ENCODE measurements around the gene BEST2. TPM values are rescaled to one million over a fixed set of nuclear protein-coding genes. Genes with fewer than 3 reads are reported as not detected.

Gene BEST2
- total and polyA plus RNA-seq, 2 donors (not counting 1 experiment from before 2014, with no cell fraction given) = not detected

DNA sequence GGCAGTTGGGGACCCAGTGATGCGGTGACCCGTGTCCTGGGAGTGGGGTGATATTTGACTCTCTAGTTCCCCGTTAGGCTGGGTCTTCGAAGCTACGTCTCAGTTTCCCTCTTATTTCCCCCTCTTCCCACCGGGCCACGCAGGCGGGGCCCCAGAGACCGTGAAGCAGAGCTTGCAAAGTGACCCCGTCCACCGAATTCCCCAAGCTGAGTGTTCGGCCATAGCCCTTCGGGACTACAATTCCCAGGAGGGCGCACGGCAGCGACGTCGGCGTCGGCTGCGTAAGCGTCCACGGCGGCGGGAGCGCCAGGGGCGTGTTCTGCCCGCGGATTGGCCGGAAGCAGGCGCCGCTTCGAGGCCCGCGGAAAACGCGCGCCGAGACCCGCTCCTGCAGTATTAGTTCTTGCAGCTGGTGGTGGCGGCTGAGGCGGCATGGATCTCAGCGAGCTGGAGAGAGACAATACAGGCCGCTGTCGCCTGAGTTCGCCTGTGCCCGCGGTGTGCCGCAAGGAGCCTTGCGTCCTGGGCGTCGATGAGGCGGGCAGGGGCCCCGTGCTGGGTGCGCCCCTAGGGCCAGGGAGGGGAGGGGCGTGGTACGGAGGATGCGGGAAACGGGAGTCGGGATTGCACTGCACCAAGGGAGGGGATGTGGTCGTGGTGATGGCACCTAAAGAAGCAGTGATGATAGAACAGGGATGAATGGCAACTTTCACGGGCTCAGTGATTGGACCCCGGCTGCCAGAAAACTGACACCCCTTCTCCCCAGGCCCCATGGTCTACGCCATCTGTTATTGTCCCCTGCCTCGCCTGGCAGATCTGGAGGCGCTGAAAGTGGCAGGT, 54.9 kb downstream of the BEST2 start, which contains the start of gene RNASEH2A:
Gene RNASEH2A, plus strand, starts transcription at position 343 of the 840 bp plus-strand sequence. Its CDS starts 90 bp downstream, at position 433.
- peak; percentile 88 to 89 for DNase-seq (ENCODE audit: low read depth in 2 of 2)
- peak within 1 kb of the TSS; percentile 68 to 76 (median 70) for H3K4me3 ChIP-seq (replicated peaks in 1 of 4; ENCODE audit: control extremely low read depth in 1 of 4, insufficient read depth in 1 of 4, low read depth in 3 of 4, low read length in 4 of 4)
- H3K4me2 ChIP-seq (ENCODE audit: extremely low read depth, insufficient read depth, low read length) = peak within 1 kb of the TSS; percentile 100
- H3K79me2 ChIP-seq (ENCODE audit: control insufficient read depth, insufficient read depth, low read length) = peaks cover 7% of the 10 kb centered on the region
- TF ChIP-seq EZH2 (IDR thresholded peaks at IDR 0.05; ENCODE audit: low read length, missing control alignments) = no peak
- no peak for TF ChIP-seq CTCF (conservative IDR thresholded peaks at IDR 0.05 in 1 of 2, IDR thresholded peaks at IDR 0.05 in 1 of 2; ENCODE audit: low read depth in 1 of 2, low read length in 2 of 2)
- H3K9ac ChIP-seq (ENCODE audit: insufficient read depth, low read length) = peak within 1 kb of the TSS; percentile 60
- H3K27ac ChIP-seq (ENCODE audit: insufficient read depth, low read length) = peak within 1 kb of the TSS; percentile 57
- H3K4me1 ChIP-seq (ENCODE audit: control insufficient read depth, extremely low read depth, insufficient read depth, low read length) = peaks cover 10% of the 10 kb centered on the region
- peak within 1 kb of the TSS; percentile 94 for H2AFZ ChIP-seq (ENCODE audit: low read length)
- H4K20me1 ChIP-seq (ENCODE audit: control insufficient read depth, extremely low read depth, insufficient read depth, low read length) = no peaks in the 10 kb centered on the region
- peaks cover 1% of the 10 kb centered on the region for H3K36me3 ChIP-seq (ENCODE audit: control insufficient read depth, insufficient read depth, low read length)
- no peaks in the 10 kb centered on the region for H3K9me3 ChIP-seq (ENCODE audit: control insufficient read depth, insufficient read depth, low read depth, low read length)
- H3K27me3 ChIP-seq (ENCODE audit: control insufficient read depth, insufficient read depth, low read length) = no peaks in the 10 kb centered on the region

Other genes starting within 250 kb of the BEST2 start
- 10.3 and 12.2 TPM in 2 replicates for gene ZNF564, start 200.3 kb upstream of the BEST2 start, total RNA-seq
- gene ZNF564, start 200.3 kb upstream of the BEST2 start, polyA plus RNA-seq = 2.8 and 4.5 TPM in 2 replicates
- 8.0 and 16.8 TPM in 2 replicates for gene ZNF490, start 141.0 kb upstream of the BEST2 start, total RNA-seq
- 3.9 and 4.1 TPM in 2 replicates for gene ZNF490, start 141.0 kb upstream of the BEST2 start, polyA plus RNA-seq
- 9.2 and 12.2 TPM in 2 replicates for gene ZNF791, start 140.9 kb upstream of the BEST2 start, total RNA-seq
- gene ZNF791, start 140.9 kb upstream of the BEST2 start, polyA plus RNA-seq = 9.4 and 11.4 TPM in 2 replicates
- 33.1 and 36.0 TPM in 2 replicates for gene MAN2B1, start 85.0 kb upstream of the BEST2 start, total RNA-seq
- 28.3 and 30.7 TPM in 2 replicates for gene MAN2B1, start 85.0 kb upstream of the BEST2 start, polyA plus RNA-seq
- 8.7 and 11.7 TPM in 2 replicates for gene WDR83, start 85.0 kb upstream of the BEST2 start, total RNA-seq
- gene WDR83, start 85.0 kb upstream of the BEST2 start, polyA plus RNA-seq = 4.1 and 5.1 TPM in 2 replicates
- gene DHPS, start 69.9 kb upstream of the BEST2 start, total RNA-seq = 56.5 and 60.4 TPM in 2 replicates
- gene DHPS, start 69.9 kb upstream of the BEST2 start, polyA plus RNA-seq = 43.2 and 52.2 TPM in 2 replicates
- not detected in 2 replicates for gene GNG14, start 63.8 kb upstream of the BEST2 start, total RNA-seq
- gene GNG14, start 63.8 kb upstream of the BEST2 start, polyA plus RNA-seq = not detected in 2 replicates
- gene FBXW9, start 55.2 kb upstream of the BEST2 start, total RNA-seq = 3.1 and 3.3 TPM in 2 replicates
- gene FBXW9, start 55.2 kb upstream of the BEST2 start, polyA plus RNA-seq = 3.3 and 4.4 TPM in 2 replicates
- gene TNPO2, start 27.9 kb upstream of the BEST2 start, total RNA-seq = 28.2 and 36.0 TPM in 2 replicates
- 52.5 and 75.0 TPM in 2 replicates for gene TNPO2, start 27.9 kb upstream of the BEST2 start, polyA plus RNA-seq
- gene TRIR, start 17.1 kb upstream of the BEST2 start, total RNA-seq = 117 and 186 TPM in 2 replicates
- 155 and 199 TPM in 2 replicates for gene TRIR, start 17.1 kb upstream of the BEST2 start, polyA plus RNA-seq
- 94.1 and 95.3 TPM in 2 replicates for gene GET3, start 14.3 kb upstream of the BEST2 start, total RNA-seq
- gene GET3, start 14.3 kb upstream of the BEST2 start, polyA plus RNA-seq = 123 and 208 TPM in 2 replicates
- gene HOOK2, start 23.8 kb downstream of the BEST2 start, total RNA-seq = 16.4 and 26.6 TPM in 2 replicates
- gene HOOK2, start 23.8 kb downstream of the BEST2 start, polyA plus RNA-seq = 6.6 TPM in 2 replicates
- 108 and 118 TPM in 2 replicates for gene JUNB, start 39.7 kb downstream of the BEST2 start, total RNA-seq
- gene JUNB, start 39.7 kb downstream of the BEST2 start, polyA plus RNA-seq = 20.2 and 93.3 TPM in 2 replicates
- 166 and 228 TPM in 2 replicates for gene PRDX2, start 50.0 kb downstream of the BEST2 start, total RNA-seq
- gene PRDX2, start 50.0 kb downstream of the BEST2 start, polyA plus RNA-seq = 186 and 294 TPM in 2 replicates
- gene THSD8, start 50.3 kb downstream of the BEST2 start, total RNA-seq = 0.51 TPM in 1 of 2 replicates, not detected in the other
- 2.8 TPM in 1 of 2 replicates, not detected in the other for gene THSD8, start 50.3 kb downstream of the BEST2 start, polyA plus RNA-seq
- gene RNASEH2A, start 54.8 kb downstream of the BEST2 start, total RNA-seq = 3.1 and 8.9 TPM in 2 replicates
- 14.3 and 51.3 TPM in 2 replicates for gene RNASEH2A, start 54.8 kb downstream of the BEST2 start, polyA plus RNA-seq
- not detected in 2 replicates for gene RTBDN, start 82.8 kb downstream of the BEST2 start, total RNA-seq
- not detected in 2 replicates for gene RTBDN, start 82.8 kb downstream of the BEST2 start, polyA plus RNA-seq
- 0.26 and 1.3 TPM in 2 replicates for gene MAST1, start 86.7 kb downstream of the BEST2 start, total RNA-seq
- 0.20 and 0.30 TPM in 2 replicates for gene MAST1, start 86.7 kb downstream of the BEST2 start, polyA plus RNA-seq
- gene DNASE2, start 129.7 kb downstream of the BEST2 start, total RNA-seq = 23.4 and 26.6 TPM in 2 replicates
- 24.1 and 25.1 TPM in 2 replicates for gene DNASE2, start 129.7 kb downstream of the BEST2 start, polyA plus RNA-seq
- gene KLF1, start 135.4 kb downstream of the BEST2 start, total RNA-seq = under 0.01 TPM in 1 of 2 replicates, not detected in the other
- not detected in 2 replicates for gene KLF1, start 135.4 kb downstream of the BEST2 start, polyA plus RNA-seq
- 11.8 and 18.0 TPM in 2 replicates for gene GCDH, start 139.4 kb downstream of the BEST2 start, total RNA-seq
- gene GCDH, start 139.4 kb downstream of the BEST2 start, polyA plus RNA-seq = 10.3 and 15.5 TPM in 2 replicates
- gene SYCE2, start 167.5 kb downstream of the BEST2 start, total RNA-seq = not detected in 2 replicates
- 0.19 and 0.40 TPM in 2 replicates for gene SYCE2, start 167.5 kb downstream of the BEST2 start, polyA plus RNA-seq
- gene FARSA, start 181.9 kb downstream of the BEST2 start, total RNA-seq = 38.6 and 49.6 TPM in 2 replicates
- gene FARSA, start 181.9 kb downstream of the BEST2 start, polyA plus RNA-seq = 23.5 and 37.9 TPM in 2 replicates
- gene CALR, start 186.8 kb downstream of the BEST2 start, total RNA-seq = 839 and 1,447 TPM in 2 replicates
- 2,698 and 2,757 TPM in 2 replicates for gene CALR, start 186.8 kb downstream of the BEST2 start, polyA plus RNA-seq
- 51.1 and 72.2 TPM in 2 replicates for gene RAD23A, start 194.1 kb downstream of the BEST2 start, total RNA-seq
- 46.2 and 62.5 TPM in 2 replicates for gene RAD23A, start 194.1 kb downstream of the BEST2 start, polyA plus RNA-seq
- 17.7 and 19.7 TPM in 2 replicates for gene GADD45GIP1, start 205.4 kb downstream of the BEST2 start, total RNA-seq
- gene GADD45GIP1, start 205.4 kb downstream of the BEST2 start, polyA plus RNA-seq = 19.5 and 28.2 TPM in 2 replicates
- gene DAND5, start 217.8 kb downstream of the BEST2 start, total RNA-seq = not detected in 2 replicates
- gene DAND5, start 217.8 kb downstream of the BEST2 start, polyA plus RNA-seq = 0.03 TPM in 1 of 2 replicates, not detected in the other
- gene NFIX, start 243.7 kb downstream of the BEST2 start, total RNA-seq = 55.2 and 74.8 TPM in 2 replicates
- gene NFIX, start 243.7 kb downstream of the BEST2 start, polyA plus RNA-seq = 35.7 and 75.9 TPM in 2 replicates

All from fibroblast of lung (primary cell).